C4-2B (cell line): ENCODE measurements around the gene E2F1.

Source experiments
- H3K27ac ChIP-seq: fragments of 450-650 bp; 2 replicates; pipeline ENCODE4 v1.5.1; 2017
- CTCF ChIP-seq: fragments of 450-650 bp; conservative IDR thresholded peaks from 2 replicates; pipeline ENCODE4 v1.5.1; 2017; ENCODE audit warnings: mild to moderate bottlenecking
- ZFX ChIP-seq: fragments of 450-650 bp; IDR thresholded peaks from 2 replicates; pipeline ENCODE4 v1.6.1; 2017

The E2F1 gene

DNA sequence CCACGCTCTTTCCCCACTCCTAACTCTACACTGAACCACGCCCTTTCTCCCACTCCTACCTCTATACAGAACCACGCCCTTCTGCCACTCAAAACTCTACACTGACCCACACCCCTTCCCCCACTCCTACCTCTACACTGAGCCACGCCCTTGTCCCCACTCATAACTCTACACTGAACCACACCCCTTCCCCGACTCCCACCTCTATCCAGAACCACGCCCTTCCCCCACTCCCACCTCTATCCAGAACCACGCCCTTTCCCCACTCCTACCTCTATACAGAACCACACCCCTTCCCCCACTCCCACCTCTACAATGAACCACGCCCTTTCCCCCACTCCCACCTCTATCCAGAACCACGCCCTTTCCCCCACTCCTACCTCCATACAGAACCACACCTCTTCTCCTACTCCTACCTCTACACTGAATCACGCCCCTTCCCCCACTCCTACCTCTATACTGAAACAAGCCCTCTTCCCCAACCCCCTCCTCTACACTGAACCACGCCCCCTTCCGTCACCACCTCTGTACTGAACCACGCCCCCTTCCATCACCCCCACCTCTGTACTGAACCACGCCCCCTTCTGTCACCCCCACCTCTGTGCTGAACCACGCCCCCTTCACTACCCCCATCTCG is 23.8 kb upstream of the E2F1 start:
- TF ChIP-seq ZFX (no peak), CTCF (no peak)
- no peak overlapping the region for H3K27ac ChIP-seq

DNA sequence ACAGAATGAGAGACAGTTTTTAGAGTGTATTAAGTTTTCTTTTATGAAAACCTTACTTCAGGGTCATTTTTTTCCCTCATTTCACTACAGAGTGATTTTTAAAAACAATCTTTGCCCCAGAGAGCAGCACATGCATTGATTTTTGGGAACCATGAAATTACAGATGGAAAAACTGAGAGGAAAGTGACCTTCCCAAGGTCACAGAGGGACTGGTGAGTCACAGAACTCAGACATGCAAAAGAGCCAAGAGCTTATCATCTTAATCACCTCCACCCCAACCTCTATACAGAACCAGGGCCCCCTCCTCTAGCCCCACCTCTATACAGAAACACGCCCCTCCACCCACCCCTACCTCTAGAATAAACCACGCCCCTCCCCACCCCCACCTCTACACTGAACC is 23.2 kb upstream of the E2F1 start:
- no peak overlapping the region for H3K27ac ChIP-seq
- TF ChIP-seq CTCF (no peak), ZFX (no peak)

- no peak for TF ChIP-seq CTCF
- TF ChIP-seq ZFX = no peak
- no peak overlapping the region for H3K27ac ChIP-seq
Measured at GRCh38 chr20:33707668-33708067, 21.5 kb upstream of the E2F1 start.

DNA sequence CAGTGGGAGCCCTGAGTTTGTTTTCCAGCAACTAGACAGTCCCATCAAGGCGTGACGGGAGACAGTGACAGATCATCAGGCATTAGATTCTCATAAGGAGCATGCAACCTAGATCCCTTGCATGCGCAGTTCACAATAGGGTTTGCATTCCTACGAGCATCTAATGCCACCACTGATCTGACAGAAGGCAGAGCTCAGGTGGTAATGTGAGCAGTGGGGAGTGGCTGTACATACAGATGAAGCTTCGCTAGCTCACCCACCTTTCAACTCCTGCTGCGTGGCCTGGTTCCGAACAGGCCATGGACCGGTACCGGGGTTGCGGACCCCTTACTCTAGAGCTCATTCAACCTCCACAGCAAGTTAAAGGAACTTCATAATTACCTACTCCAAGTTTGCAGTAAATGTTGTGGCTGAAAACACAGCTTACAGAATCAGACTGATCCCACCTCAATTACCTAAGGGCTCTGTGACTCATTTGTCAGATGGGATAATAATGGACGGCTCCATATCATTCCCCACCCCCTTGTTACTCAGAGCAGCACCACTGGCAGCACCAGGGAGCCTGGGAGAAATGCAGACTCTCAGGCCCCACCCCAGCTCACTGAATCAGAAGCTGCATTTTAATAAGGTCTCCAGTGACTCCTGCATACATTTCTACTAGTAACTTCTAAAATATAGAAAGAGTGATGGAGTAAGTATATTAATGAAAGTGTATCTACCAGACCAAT is 18.2 kb upstream of the E2F1 start:
- no peak overlapping the region for H3K27ac ChIP-seq
- TF ChIP-seq ZFX (no peak), CTCF (no peak)

DNA sequence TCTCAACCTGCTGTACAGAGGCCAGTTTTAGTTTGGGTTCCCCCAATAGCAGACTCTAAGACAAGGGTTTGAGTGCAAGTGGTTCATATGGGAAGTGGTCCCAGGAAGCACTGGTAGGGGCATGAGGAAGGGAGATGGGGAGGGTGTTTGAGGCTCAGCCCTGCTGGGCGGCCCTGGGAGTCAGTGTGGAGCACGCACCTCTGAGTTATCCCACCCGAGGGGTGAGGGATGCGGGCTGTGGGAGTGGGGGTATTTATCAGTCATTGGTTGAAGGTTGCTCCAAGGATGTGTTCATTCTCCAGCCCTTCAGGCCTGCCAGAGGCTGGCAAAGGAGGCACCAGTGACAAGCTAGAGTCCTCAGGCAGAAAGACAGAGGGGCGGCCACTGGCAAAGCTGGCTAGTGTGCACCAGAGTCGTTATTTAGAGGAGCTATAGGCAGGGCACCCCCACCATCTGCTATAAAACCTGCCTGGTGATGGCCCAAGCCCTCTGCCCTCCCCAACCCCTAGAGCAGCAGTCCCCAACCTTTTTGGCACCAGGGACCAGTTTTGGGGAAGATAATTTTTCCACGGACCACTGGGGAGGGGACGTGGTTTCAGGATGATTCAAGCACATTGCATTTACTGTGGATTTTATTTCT is 17.4 kb upstream of the E2F1 start:
- no peak for TF ChIP-seq CTCF
- TF ChIP-seq ZFX = no peak
- no peak overlapping the region for H3K27ac ChIP-seq

- no peak for TF ChIP-seq ZFX
- no peak for TF ChIP-seq CTCF
- H3K27ac ChIP-seq = no peak overlapping the region
Measured at GRCh38 chr20:33702861-33703260, 16.7 kb upstream of the E2F1 start.
